Muscle of back (tissue), 11 donors: Measurements from ENCODE around the gene CCDC28A. TPM values are rescaled to one million over a fixed set of nuclear protein-coding genes. Genes with fewer than 3 reads are reported as not detected.

ENCODE experiments used
- DNase-seq, 3 donors: peaks; one replicate each; pipeline versions ENCODE4 v3.0.0 to v3.0.0-alpha.2; 2013
- polyA plus RNA-seq, 10 donors: library from polyadenylated mRNA; unstranded; fragments of 120-200 nt; gene quantifications; one replicate each; pipeline ENCODE4 v1.2.1, GENCODE V29; 2013; ENCODE audit not compliant: insufficient read length in 10 of 10

The CCDC28A gene
- polyA plus RNA-seq, 10 donors, result 8.7 to 14.1 (median 10.8) TPM

- no peak for DNase-seq
Observed at GRCh38 chr6:138787138-138787537, 13.6 kb downstream of the CCDC28A start.

- DNase-seq, result peak; percentile 25 to 83 (median 64)
Observed at GRCh38 chr6:138795809-138796603, 22.4 kb downstream of the CCDC28A start, which contains the start of gene ECT2L. TSS of gene ECT2L (plus strand) at chr6:138796087. CDS start at chr6:138813275, 17,188 bp downstream.

DNA sequence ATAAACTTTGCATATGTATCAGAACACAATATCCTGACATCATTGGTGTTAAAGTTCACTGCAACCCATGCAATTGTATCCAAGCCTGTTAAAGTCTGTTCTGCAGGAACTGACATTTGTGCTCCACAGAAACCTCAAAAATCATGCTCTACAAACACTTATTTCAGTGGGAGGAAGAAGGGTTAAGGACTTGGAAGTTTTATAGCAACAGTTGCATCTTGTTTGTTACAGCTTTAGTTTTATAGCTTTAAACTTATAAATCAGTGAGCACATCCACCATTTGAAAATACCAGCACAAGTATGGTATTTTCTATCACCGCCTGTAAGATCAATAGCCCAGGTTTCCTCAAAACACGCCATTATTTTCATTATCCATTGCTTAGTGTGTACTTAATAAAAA lies 23.2 kb downstream of the CCDC28A start:
- no peak for DNase-seq

- no peak for DNase-seq
Observed at GRCh38 chr6:138797806-138798446, 24.4 kb downstream of the CCDC28A start.

DNA sequence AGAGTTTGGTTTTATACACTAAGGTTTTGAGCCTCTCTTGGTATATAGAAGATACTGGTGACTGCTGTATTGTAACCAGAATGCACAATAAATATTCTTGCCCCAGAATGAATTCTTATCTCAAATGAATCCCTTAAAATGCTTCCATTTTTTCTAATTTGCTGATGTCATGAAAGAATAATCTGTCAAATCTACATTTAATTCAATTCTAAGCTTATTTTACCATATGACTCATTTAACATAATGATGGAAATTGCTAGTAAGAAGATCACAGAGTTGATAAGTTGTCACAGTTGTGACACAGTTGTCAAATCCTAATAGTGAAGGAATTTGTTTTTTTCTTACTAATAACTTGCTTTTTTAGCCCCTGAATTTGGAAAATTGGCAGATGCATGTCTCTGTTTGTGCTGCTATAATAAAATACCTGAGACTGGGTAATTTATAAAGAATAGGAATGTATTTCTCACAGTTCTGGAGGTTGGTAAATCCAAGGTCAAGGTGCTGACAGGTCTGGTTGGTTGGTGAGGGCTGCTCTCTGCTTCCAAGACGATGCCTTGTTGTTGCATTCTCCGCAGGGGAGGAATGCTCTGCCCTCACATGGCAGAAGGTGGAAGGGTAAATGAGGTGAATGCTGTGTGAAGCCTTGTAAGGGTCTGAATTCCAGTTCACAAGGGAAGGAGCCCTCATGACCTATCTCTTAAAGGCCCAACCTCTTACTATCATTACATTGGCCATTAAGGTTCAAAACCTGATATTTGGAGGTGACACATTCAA lies 27.0 kb downstream of the CCDC28A start:
- DNase-seq, result no peak

DNA sequence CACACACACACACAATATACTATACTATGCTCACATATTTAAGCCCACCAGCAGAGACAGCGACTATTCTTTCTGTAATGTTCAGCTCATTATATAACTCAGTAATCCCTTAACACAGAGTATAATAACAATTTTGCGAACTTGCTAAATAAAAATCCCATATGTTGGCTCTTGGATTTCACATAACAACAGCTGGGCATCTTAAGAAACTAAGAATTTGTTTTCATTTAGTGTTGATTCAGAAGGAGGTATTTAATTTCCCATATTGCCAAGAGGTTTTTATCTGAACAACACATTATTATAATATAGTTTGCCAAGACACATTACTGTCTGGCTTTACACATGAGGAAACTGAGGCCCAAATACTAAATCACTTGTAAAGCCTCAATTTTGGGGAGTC lies 29.8 kb downstream of the CCDC28A start:
- DNase-seq, result peak in 2 of 3 donors; percentile 28 to 65

- DNase-seq, result peak; percentile 72 to 89 (median 79)
Observed at GRCh38 chr6:138803861-138804260, 30.3 kb downstream of the CCDC28A start.

DNA sequence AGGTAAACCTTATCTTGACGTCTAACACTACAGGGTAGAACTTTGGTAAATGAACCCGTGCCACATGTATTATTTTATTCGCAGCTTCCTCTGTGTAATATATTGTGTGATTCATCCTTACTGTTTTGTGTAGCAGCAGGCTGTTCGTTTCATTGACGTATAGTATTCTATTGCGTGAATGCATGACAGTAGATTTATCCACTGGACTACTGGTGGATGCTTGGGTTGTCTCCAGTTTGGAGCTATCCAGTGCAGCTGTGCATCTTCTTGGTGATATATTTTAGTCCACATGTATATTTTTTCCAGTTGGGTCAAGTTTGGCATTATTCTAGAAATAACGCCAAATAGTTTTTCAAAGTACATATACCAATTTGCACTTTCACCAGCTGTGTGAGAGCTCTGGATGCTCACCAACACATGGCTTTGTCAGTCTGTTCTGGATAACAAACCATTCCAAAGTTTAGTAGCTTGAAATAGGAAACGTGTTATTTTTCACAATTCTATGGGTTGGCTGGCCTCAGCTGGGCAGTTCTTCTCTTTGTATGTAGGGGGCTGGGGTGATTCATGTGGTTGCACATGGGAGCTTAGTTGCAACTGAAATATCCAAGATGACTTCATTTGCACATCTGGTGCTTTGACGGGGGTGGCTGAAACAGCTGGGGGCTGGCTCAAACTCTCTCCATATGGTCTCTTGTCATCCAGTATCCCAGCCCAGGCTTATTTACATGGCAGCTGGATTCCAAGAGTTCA lies 31.6 kb downstream of the CCDC28A start:
- peak; percentile 70 to 90 (median 81) for DNase-seq

DNA sequence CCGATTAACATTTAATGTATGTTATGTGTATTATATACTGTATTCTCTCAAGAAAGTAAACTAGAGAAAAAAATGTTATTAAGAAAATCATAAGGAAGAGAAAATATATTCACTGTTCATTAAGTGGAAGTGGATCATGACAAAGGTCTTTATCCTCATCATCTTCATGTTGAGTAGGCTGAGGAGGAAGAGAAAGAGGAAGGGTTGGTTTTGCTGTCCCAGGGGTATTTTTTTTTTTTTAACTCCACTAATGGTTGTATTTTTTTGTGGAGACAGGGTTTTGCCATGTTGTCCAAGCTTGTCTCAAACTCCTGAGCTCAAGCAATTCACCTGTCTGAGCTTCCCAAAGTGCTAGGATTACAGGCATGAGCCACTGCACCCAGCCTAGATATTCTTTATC lies 33.3 kb downstream of the CCDC28A start:
- DNase-seq, result no peak

DNA sequence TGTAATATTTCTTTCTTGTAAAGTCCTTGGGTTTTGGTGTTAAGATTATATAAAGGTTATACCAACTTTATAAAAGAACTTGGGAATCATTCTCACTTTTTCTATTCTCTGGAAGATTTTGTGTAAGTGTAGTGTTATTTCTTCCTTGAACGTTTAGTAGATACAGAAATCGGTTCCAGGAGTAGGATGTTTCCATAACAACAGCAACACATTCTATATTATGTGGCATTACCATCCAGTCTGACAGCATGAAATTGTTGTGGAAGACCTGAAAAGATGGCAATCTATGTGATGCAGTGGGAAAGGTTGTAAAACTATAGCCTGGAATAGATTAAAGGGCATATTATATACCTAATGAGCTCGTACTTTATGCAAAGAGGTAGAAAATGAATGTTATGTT lies 36.1 kb downstream of the CCDC28A start:
- no peak for DNase-seq

- no peak for DNase-seq
Observed at GRCh38 chr6:138811866-138812265, 38.3 kb downstream of the CCDC28A start.

- no peak for DNase-seq
Observed at GRCh38 chr6:138814179-138814834, 40.7 kb downstream of the CCDC28A start.

GRCh38 chr6:138815221-138815620 lies 41.7 kb downstream of the CCDC28A start:
- DNase-seq, result no peak

GRCh38 chr6:138815797-138816528 lies 42.4 kb downstream of the CCDC28A start:
- peak; percentile 59 to 76 (median 62) for DNase-seq

- peak in 1 of 3 donors; percentile 39 for DNase-seq
Observed at GRCh38 chr6:138817799-138818198, 44.2 kb downstream of the CCDC28A start.

DNA sequence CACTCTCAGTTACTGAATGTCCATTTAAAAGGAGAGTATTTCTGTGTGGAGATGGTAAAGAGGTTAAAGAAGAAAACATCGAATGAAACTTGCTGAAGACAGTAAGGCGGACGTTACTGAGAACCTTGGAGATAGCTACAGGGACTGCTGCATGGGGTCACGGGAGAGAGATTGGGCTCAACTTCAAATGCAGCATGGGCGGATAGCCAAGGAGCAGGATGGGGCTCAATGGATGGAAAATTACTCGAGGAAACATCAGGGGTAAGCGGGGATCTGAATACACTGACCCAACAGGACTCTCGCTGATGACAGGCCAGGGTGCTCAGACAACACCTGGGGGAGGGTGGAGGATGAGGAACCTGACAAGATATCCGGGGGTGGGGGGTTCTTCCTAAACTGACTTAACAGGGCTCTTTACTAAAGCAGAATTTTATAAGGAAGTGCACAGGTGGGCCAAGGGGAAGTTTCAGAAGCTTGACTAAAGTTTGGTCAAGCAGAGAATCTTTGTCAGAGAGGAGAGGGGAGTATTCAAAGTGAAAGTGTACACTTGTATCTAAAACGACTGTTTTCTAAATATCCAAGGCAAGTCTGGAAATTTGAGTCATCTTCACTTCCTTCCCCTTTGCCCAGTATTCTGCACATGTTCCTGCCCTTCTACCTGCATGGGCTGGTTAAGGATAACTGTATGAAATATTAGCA lies 45.1 kb downstream of the CCDC28A start:
- DNase-seq, result no peak

DNA sequence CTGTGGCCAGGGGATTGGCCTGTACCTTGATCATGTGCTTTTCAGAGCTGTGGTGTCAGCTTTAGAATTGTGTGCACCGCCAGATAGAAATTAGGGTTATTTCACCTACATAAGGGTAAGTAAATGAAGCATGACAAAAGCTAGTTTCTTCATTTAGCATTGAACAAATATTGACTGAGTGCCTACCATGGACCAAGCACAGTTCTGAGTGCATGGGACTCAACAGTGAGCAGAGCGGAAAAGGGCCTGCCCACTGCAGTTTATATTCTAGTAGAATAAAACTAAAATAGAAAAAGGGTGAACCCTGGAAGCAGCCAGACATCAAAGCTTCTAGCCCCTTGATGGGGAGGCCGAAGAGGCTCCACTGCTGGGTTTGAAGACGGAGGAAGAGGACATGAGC lies 48.0 kb downstream of the CCDC28A start:
- DNase-seq, result no peak

- no peak for DNase-seq
Observed at GRCh38 chr6:138824482-138825144, 51.0 kb downstream of the CCDC28A start.

DNA sequence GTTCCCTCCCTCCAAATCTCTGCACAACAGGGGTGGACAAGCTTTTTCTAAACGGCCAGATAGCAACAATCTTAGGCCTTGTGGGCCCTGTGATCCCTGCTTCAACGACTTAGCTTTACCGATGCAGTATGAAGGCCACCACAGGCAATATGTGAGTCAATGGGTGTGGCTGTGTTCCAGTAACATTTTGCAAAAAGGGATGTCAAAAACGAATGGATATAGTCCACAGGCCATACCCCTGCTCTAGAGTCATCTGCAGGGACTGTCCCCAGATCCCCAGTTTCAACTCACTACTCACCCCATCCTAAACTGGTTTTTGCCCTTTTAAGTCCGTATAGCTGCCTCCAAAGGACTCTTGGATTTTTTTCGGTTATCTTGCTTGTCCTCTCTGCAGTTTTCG lies 56.7 kb downstream of the CCDC28A start:
- DNase-seq, result no peak
